GM13976 (cell line): ENCODE data around the gene ICAM2.

Source experiments
- DNase-seq: peaks from one replicate; pipeline ENCODE4 v3.0.0; 2012; ENCODE audit warnings: low spot score
- CTCF ChIP-seq: IDR thresholded peaks from 2 replicates; pipeline ENCODE4 v1.5.1; 2012; ENCODE audit warnings: borderline replicate concordance, mild to moderate bottlenecking; ENCODE audit not compliant: insufficient read depth; ENCODE audit errors: extremely low read depth, missing control alignments, control extremely low read depth
- in situ Hi-C: fragments of 300-500 bp; cut with MboI; formaldehyde crosslinking; loops from one replicate; pipeline ENCODE4 v1.12.0; 2022; ENCODE audit warnings: low sequenced_read_pairs, mixed read lengths, inconsistent platforms; ENCODE audit not compliant: unreplicated experiment

ICAM2 gene

GRCh38 chr17:63995626-63996025 is 24.8 kb downstream of the ICAM2 start:
- no peak for DNase-seq
- in situ Hi-C loops, result no loop called here
- TF ChIP-seq CTCF, result no peak

DNA sequence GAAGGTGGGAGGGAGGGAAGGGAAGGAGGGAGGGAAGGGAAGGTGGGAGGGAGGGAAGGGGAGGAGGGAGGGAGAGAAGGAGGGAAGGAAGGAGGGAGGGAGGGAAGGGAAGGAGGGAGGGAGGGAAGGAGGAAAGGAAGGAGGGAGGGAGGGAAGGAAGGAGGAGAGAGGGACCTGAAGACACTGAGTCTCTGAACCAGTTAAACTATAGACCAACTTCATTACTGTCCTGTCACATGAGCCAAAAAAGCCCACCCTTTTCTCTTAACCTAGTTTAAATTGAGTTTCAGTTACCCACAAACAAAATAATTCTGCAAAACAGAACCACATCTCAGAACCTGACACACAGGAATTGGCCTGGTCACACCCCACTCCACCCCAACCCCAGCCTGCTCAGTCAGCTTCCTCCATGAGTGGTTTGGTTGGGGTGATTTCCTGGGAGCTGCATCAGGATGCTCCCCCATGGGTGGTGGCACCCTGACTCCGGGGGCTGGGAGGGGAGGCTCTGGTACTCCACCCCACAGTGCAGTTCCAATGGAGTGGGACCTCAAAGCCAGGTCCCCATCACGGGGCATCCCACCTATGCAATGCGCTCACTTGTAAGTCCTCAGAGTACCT is 27.0 kb downstream of the ICAM2 start:
- TF ChIP-seq CTCF, result no peak
- in situ Hi-C loops, result no loop called here
- no peak for DNase-seq

- no peak for TF ChIP-seq CTCF
- no peak for DNase-seq
- in situ Hi-C loops, result no loop called here
These were observed 28.8 kb downstream of the ICAM2 start for GRCh38 chr17:63991611-63992010.

DNA sequence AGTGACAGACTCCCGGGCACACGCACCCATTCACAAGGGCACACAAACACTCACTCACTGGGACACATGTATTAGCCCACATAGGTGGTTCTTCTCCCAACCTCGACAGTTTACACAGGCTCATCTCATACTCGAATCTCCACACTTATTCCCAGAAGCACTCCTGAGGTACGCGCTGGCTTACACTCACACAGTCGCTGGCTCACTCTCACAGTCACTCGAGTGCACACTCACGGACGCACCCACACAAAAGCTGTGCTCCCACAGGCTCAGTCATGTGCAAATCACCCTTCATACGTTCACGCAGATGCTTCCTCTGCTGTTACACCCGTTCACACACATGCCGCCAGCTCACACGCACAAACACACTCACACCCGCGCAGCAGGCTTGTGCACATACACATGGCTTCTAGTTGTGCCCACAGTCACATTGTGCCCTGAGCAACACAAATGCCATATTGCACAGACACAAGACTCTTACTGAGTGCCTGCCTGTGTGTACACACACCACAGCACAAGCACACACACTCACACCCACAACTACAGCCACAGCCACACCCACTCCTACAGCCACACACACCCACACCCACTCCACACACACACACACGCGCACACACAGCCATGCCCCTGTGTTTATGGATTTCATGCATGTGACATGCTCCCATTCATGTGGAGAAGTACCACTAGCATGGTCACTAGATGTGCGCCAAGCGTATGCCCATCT is 30.6 kb downstream of the ICAM2 start:
- in situ Hi-C loops, result no loop called here
- DNase-seq, result no peak
- TF ChIP-seq CTCF, result no peak

- no peak for DNase-seq
- in situ Hi-C loops, result no loop called here
- no peak for TF ChIP-seq CTCF
These were observed 31.5 kb downstream of the ICAM2 start for GRCh38 chr17:63988741-63989621.

DNA sequence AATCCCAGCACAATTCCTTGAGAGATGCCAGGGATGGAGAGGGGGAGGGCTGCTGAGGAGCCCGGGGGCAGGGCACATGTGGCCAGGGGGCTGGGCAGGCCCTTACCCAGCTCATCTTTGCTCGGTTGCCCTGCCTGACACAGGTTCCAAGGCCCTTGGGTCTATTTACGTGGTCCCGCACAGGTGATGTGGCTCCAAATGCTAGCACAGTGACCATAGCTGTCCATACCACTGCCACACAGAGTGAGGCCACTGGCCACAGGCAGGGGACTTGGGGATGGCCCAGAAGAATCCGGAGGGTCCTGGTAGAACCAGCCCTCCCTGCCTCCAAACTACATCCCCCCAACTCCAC is 32.3 kb downstream of the ICAM2 start:
- no peak for TF ChIP-seq CTCF
- no peak for DNase-seq
- in situ Hi-C loops, result no loop called here
